Smooth muscle cell (in vitro differentiated cells): Measurements from ENCODE around the gene CRYL1. TPM values are rescaled to one million over a fixed set of nuclear protein-coding genes. Genes with fewer than 3 reads are reported as not detected.

ENCODE experiments used
- DNase-seq: peaks from one replicate; lab custom pipeline; 2025; ENCODE audit not compliant: unreplicated experiment; lab: John Stamatoyannopoulos, UW
- H2AFZ ChIP-seq: fragments of 200-600 bp; sonication (generic); 2 replicates; pipeline ENCODE4 v1.6.0; 2016; ENCODE audit warnings: antibody characterized with exemption, low read depth, mild to moderate bottlenecking
- H3F3A ChIP-seq: fragments of 200-600 bp; sonication (generic); 2 replicates; pipeline ENCODE4 v1.6.0; 2017; ENCODE audit warnings: antibody characterized with exemption, low read depth
- H3K27ac ChIP-seq: fragments of 200-600 bp; sonication (generic); 2 replicates; pipeline ENCODE4 v1.5.1; 2016; ENCODE audit warnings: low read depth, mild to moderate bottlenecking
- H3K27me3 ChIP-seq: fragments of 200-600 bp; sonication (generic); 2 replicates; pipeline ENCODE4 v1.6.1; 2016; ENCODE audit warnings: low read depth, mild to moderate bottlenecking
- H3K36me3 ChIP-seq: fragments of 200-600 bp; sonication (generic); 2 replicates; pipeline ENCODE4 v1.5.1; 2016; ENCODE audit warnings: low read depth
- H3K4me1 ChIP-seq: fragments of 200-600 bp; sonication (generic); 2 replicates; pipeline ENCODE4 v1.5.1; 2016; ENCODE audit warnings: low read depth
- H3K4me2 ChIP-seq: fragments of 200-600 bp; sonication (generic); 2 replicates; pipeline ENCODE4 v1.6.0; 2016; ENCODE audit warnings: mild to moderate bottlenecking
- H3K4me3 ChIP-seq: fragments of 200-600 bp; sonication (generic); 2 replicates; pipeline ENCODE4 v1.5.1; 2016; ENCODE audit warnings: mild to moderate bottlenecking
- H3K79me2 ChIP-seq: fragments of 200-600 bp; sonication (generic); 2 replicates; pipeline ENCODE4 v1.6.0; 2016; ENCODE audit warnings: low read depth, mild to moderate bottlenecking
- H3K9ac ChIP-seq: fragments of 200-600 bp; sonication (generic); 2 replicates; pipeline ENCODE4 v1.6.0; 2016; ENCODE audit warnings: low read depth
- H3K9me3 ChIP-seq: fragments of 200-600 bp; sonication (generic); replicated peaks from 2 replicates; pipeline ENCODE4 v1.5.1; 2016; ENCODE audit warnings: low read depth
- H4K20me1 ChIP-seq: fragments of 200-600 bp; sonication (generic); 2 replicates; pipeline ENCODE4 v1.6.0; 2016; ENCODE audit warnings: low read depth
- WGBS: methylation state at CpG from one replicate; pipeline ENCODE4 v1.1.7; 2016; ENCODE audit warnings: low lambda C conversion rate; 5-methylcytosine and 5-hydroxymethylcytosine counted together
- polyA plus RNA-seq: library from polyadenylated mRNA; unstranded; fragments of >200 nt; fragmentation: Nextera tagmentation; extraction: Ambion mirVana; gene quantifications from 2 replicates; pipeline ENCODE4 v1.2.1, GENCODE V29; 2016
- total RNA-seq: library from RNA; depleted of rRNA; stranded (reverse); fragments of >200 nt; gene quantifications from 2 replicates; pipeline ENCODE4 v1.2.3, GENCODE V29; 2014
- TF ChIP-seq, protein P1 (sequence below): fragments of 200-600 bp; sonication (generic); IDR thresholded peaks from 2 replicates; pipeline ENCODE4 v1.5.1; 2017; ENCODE audit warnings: borderline replicate concordance, mild to moderate bottlenecking, antibody characterized with exemption; ENCODE audit not compliant: insufficient read depth, poor library complexity, severe bottlenecking

The CRYL1 gene
- total and polyA plus RNA-seq, 2 experiments from 2014 or later: 6.5 to 12.4 TPM

DNA sequence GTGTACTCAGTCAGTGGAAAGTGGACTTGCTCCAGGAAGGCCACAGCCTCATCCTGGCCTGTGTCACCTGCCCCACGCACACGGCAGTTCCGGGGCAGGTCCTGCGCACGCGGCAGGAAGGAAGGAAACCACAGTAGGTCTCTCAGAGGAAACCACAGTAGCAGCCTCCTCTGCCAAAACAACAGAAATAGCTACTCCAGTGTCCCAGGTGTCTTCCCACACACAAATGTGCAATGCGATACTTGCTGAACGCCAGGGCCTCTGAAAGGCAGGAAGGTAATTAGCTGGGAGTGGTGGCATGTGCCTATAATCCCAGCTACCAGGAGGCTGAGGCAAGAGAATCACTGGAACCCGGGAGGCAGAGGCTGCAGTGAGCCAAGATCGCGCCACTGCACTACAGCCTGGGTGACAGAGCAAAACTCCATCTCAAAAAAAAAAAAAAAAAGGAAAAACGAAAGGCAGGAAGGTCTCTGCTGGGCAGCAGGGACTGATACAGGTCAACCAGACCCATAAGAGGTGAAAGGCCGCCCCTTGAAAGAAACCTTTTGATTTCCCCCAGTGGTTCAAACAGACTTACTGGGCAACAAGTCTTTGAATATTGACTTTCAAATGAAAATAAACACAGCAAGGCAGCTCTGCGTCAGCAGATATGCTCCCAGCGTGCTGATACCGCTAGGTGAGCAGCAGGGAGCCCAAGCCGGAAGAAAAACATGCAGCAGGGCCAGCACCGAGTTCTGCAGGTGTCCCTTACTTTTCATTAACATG lies 49.5 kb downstream of the CRYL1 start:
- no peak overlapping the region for H3K27ac ChIP-seq
- H3K9me3 ChIP-seq: no peaks in the 10 kb centered on the region
- no peak overlapping the region for H3K4me2 ChIP-seq
- 79% methylated on average over 17 of the region's 18 CpGs for WGBS
- no peaks in the 10 kb centered on the region for H4K20me1 ChIP-seq
- no peaks in the 10 kb centered on the region for H3K27me3 ChIP-seq
- no peak overlapping the region for H3K4me3 ChIP-seq
- H3K79me2 ChIP-seq: no peaks in the 10 kb centered on the region
- H3K36me3 ChIP-seq: no peaks in the 10 kb centered on the region
- no peak overlapping the region for H3K9ac ChIP-seq
- no peaks in the 10 kb centered on the region for H3K4me1 ChIP-seq
- no peaks in the 10 kb centered on the region for H3F3A ChIP-seq
- H2AFZ ChIP-seq: no peak overlapping the region
- TF ChIP-seq, protein P1, sequence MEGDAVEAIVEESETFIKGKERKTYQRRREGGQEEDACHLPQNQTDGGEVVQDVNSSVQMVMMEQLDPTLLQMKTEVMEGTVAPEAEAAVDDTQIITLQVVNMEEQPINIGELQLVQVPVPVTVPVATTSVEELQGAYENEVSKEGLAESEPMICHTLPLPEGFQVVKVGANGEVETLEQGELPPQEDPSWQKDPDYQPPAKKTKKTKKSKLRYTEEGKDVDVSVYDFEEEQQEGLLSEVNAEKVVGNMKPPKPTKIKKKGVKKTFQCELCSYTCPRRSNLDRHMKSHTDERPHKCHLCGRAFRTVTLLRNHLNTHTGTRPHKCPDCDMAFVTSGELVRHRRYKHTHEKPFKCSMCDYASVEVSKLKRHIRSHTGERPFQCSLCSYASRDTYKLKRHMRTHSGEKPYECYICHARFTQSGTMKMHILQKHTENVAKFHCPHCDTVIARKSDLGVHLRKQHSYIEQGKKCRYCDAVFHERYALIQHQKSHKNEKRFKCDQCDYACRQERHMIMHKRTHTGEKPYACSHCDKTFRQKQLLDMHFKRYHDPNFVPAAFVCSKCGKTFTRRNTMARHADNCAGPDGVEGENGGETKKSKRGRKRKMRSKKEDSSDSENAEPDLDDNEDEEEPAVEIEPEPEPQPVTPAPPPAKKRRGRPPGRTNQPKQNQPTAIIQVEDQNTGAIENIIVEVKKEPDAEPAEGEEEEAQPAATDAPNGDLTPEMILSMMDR: no peak
- no peak for DNase-seq

- Histone ChIP-seq H3K27me3 (no peaks in the 10 kb centered on the region), H3K4me3 (no peak overlapping the region), H3K27ac (no peak overlapping the region), H3K79me2 (no peaks in the 10 kb centered on the region), H3F3A (no peaks in the 10 kb centered on the region), H4K20me1 (no peaks in the 10 kb centered on the region), H3K4me2 (no peak overlapping the region), H3K9me3 (no peaks in the 10 kb centered on the region), H3K4me1 (no peaks in the 10 kb centered on the region), H3K36me3 (no peaks in the 10 kb centered on the region), H3K9ac (no peak overlapping the region), H2AFZ (no peak overlapping the region)
- WGBS: 94% methylated on average over 3 of the region's 3 CpGs
- no peak for DNase-seq
- TF ChIP-seq, protein P1: no peak
Measured at GRCh38 chr13:20474515-20474914, 51.1 kb downstream of the CRYL1 start.

GRCh38 chr13:20473888-20474287 lies 51.8 kb downstream of the CRYL1 start:
- Histone ChIP-seq H2AFZ (no peak overlapping the region), H3K9ac (no peak overlapping the region), H3K27me3 (no peaks in the 10 kb centered on the region), H3F3A (no peaks in the 10 kb centered on the region), H3K4me2 (no peak overlapping the region), H3K27ac (no peak overlapping the region), H3K9me3 (no peaks in the 10 kb centered on the region), H3K36me3 (no peaks in the 10 kb centered on the region), H3K4me1 (no peaks in the 10 kb centered on the region), H3K79me2 (no peaks in the 10 kb centered on the region), H4K20me1 (no peaks in the 10 kb centered on the region), H3K4me3 (no peak overlapping the region)
- DNase-seq: no peak
- TF ChIP-seq, protein P1: no peak
- 79% methylated on average over 6 of the region's 6 CpGs for WGBS

GRCh38 chr13:20473139-20473538 lies 52.5 kb downstream of the CRYL1 start:
- no peaks in the 10 kb centered on the region for H3K27me3 ChIP-seq
- no peak overlapping the region for H3K4me3 ChIP-seq
- TF ChIP-seq, protein P1: no peak
- no peaks in the 10 kb centered on the region for H3F3A ChIP-seq
- H3K79me2 ChIP-seq: no peaks in the 10 kb centered on the region
- no peak for DNase-seq
- no peak overlapping the region for H3K9ac ChIP-seq
- H3K4me1 ChIP-seq: no peaks in the 10 kb centered on the region
- peak overlapping the region; percentile 32 for H3K4me2 ChIP-seq
- H3K27ac ChIP-seq: no peak overlapping the region
- no peaks in the 10 kb centered on the region for H3K36me3 ChIP-seq
- no peaks in the 10 kb centered on the region for H3K9me3 ChIP-seq
- no peak overlapping the region for H2AFZ ChIP-seq
- H4K20me1 ChIP-seq: no peaks in the 10 kb centered on the region
- WGBS: 55% methylated on average over 14 of the region's 14 CpGs
